Measurements from ENCODE around the gene SMIM7. TPM values are rescaled to one million over a fixed set of nuclear protein-coding genes. Genes with fewer than 3 reads are reported as not detected.

SMIM7 gene
- total RNA-seq, 1 donor from 2014 or later, result 30.8 TPM

DNA sequence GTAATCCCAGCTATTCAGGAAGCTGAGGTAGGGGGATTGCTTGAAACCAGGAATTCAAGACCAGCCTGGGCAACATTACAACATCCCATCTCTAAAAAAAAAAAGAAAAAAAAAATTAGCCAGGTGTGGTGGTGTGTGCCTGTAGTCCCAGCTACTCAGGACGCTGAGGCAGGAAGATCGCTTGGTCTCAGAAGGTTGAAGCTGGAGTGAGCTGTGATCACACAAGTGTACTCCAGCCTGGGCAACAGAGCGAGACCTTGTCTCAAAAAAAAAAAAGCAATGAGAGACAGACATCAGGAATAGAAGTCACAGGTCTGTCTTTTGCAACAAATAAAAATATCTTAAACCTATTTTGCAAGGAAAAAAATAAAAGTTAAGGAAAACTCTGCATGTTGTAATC lies 24.3 kb upstream of the SMIM7 start:
- H3K9me3 ChIP-seq (replicated peaks), result peaks cover 17% of the 10 kb centered on the region
- H3K4me1 ChIP-seq, result peaks cover 6% of the 10 kb centered on the region
- H3K27me3 ChIP-seq (ENCODE audit: low read depth), result no peaks in the 10 kb centered on the region
- no peak for DNase-seq
- intact Hi-C loops (cut with micrococcal nuclease), result no loop called here
- H3K27ac ChIP-seq (replicated peaks), result no peak overlapping the region
- H3K4me3 ChIP-seq, result no peak overlapping the region
- TF ChIP-seq, protein P1, sequence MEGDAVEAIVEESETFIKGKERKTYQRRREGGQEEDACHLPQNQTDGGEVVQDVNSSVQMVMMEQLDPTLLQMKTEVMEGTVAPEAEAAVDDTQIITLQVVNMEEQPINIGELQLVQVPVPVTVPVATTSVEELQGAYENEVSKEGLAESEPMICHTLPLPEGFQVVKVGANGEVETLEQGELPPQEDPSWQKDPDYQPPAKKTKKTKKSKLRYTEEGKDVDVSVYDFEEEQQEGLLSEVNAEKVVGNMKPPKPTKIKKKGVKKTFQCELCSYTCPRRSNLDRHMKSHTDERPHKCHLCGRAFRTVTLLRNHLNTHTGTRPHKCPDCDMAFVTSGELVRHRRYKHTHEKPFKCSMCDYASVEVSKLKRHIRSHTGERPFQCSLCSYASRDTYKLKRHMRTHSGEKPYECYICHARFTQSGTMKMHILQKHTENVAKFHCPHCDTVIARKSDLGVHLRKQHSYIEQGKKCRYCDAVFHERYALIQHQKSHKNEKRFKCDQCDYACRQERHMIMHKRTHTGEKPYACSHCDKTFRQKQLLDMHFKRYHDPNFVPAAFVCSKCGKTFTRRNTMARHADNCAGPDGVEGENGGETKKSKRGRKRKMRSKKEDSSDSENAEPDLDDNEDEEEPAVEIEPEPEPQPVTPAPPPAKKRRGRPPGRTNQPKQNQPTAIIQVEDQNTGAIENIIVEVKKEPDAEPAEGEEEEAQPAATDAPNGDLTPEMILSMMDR (IDR thresholded peaks at IDR 0.05; ENCODE audit: borderline replicate concordance), result no peak
- peaks cover 37% of the 10 kb centered on the region for H3K36me3 ChIP-seq

DNA sequence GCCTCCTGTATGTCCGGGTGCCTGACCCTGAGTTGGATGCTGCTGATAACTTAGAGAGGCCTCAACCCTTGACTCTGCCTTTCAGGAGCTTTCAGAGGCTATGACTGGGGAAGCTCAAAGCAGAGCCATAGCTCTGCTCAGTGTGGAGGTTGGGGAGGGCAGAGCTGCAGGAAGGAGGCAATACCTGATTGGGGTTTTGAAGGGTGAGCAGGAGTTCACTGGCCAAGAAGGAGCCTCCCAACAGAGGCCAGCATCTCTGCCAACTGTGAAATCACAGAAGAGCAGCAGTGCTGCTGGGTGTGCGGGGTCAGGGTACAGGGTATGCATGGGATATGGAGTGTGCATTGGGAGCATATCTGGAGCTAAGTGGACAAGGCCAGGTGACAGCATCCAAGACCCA lies 22.6 kb upstream of the SMIM7 start:
- intact Hi-C loops (cut with micrococcal nuclease), result no loop called here
- Histone ChIP-seq H3K9me3 (replicated peaks) (peaks cover 12% of the 10 kb centered on the region), H3K4me1 (peaks cover 6% of the 10 kb centered on the region), H3K27me3 (ENCODE audit: low read depth) (no peaks in the 10 kb centered on the region), H3K27ac (replicated peaks) (no peak overlapping the region), H3K4me3 (no peak overlapping the region), H3K36me3 (peaks cover 37% of the 10 kb centered on the region)
- no peak for DNase-seq
- TF ChIP-seq, protein P1 (IDR thresholded peaks at IDR 0.05; ENCODE audit: borderline replicate concordance), result no peak

DNA sequence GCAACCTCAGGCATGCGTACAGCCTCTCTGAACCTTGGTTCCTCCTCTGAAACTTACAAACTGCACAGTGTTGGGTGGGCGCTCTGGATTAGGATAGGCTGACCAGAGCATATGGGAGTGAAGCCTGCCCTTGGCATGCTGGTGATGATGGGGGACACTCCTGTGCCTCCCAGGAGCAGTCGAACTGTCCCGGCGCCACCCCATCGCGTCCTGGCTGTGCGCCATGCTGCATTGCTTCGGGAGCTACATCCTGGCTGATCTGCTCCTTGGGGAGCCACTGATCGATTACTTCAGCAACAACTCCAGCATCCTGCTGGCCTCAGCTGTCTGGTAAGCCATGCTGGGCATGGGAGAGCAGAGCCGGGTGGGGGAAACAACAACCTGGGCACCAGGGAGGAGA lies 19.9 kb upstream of the SMIM7 start:
- TF ChIP-seq, protein P1 (IDR thresholded peaks at IDR 0.05; ENCODE audit: borderline replicate concordance), result no peak

DNA sequence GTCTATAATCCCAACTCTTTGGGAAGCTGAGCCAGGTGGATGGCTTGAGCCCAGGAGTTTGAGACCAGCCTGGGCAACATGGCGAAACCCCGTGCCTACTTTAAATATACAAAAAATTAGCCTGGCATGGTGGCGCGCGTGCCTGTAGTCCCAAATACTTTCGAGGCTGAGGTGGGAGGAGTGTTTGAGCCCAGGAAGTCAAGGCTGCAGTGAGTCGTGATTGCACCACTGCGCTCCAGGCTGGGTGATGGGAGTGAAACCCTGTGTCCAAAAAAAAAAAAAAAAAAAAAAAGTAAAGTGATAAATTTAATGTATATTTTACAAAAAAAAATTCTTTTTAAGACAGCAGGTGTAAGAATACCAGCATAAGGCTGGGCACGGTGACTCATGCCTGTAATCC lies 18.6 kb upstream of the SMIM7 start:
- Histone ChIP-seq H3K4me1 (no peaks in the 10 kb centered on the region), H3K27me3 (ENCODE audit: low read depth) (no peaks in the 10 kb centered on the region), H3K36me3 (peaks cover 37% of the 10 kb centered on the region), H3K4me3 (no peak overlapping the region), H3K27ac (replicated peaks) (no peak overlapping the region), H3K9me3 (replicated peaks) (peaks cover 10% of the 10 kb centered on the region)
- intact Hi-C loops (cut with micrococcal nuclease), result no loop called here
- TF ChIP-seq, protein P1 (IDR thresholded peaks at IDR 0.05; ENCODE audit: borderline replicate concordance), result no peak
- no peak for DNase-seq

More for the DNA sequence above, 19.9 kb upstream of the SMIM7 start:
- DNase-seq, result no peak
- H3K4me1 ChIP-seq, result no peaks in the 10 kb centered on the region
- intact Hi-C loops (cut with micrococcal nuclease), result no loop called here
- no peak overlapping the region for H3K27ac ChIP-seq (replicated peaks)
- H3K36me3 ChIP-seq, result peaks cover 37% of the 10 kb centered on the region
- H3K9me3 ChIP-seq (replicated peaks), result peaks cover 10% of the 10 kb centered on the region
- no peaks in the 10 kb centered on the region for H3K27me3 ChIP-seq (ENCODE audit: low read depth)
- H3K4me3 ChIP-seq, result no peak overlapping the region

DNA sequence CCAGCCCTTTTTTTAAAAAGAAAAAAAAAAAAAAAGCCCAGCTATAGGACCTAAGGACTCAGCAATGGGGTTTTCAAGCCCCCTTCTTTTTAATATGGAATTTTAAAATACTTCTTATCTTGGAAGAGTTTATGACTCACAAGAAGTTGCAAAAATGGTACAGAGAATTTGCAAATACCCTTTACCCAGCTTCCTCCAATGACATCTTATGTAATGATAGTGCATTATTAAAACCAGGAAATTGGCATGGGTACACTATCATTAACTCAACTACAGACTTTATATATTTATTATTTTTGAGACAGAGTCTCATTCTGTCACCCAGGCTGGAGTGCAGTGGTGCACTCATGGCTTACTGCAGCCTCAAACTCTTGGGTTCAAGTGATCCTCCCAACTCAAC lies 17.1 kb upstream of the SMIM7 start:
- Histone ChIP-seq H3K36me3 (peaks cover 24% of the 10 kb centered on the region), H3K9me3 (replicated peaks) (peaks cover 10% of the 10 kb centered on the region), H3K4me1 (peaks cover 8% of the 10 kb centered on the region), H3K27ac (replicated peaks) (no peak overlapping the region), H3K27me3 (ENCODE audit: low read depth) (no peaks in the 10 kb centered on the region), H3K4me3 (no peak overlapping the region)
- TF ChIP-seq, protein P1 (IDR thresholded peaks at IDR 0.05; ENCODE audit: borderline replicate concordance), result no peak
- DNase-seq, result no peak
- intact Hi-C loops (cut with micrococcal nuclease), result no loop called here
